Measurements from ENCODE around the gene CPVL.

The CPVL gene

GRCh38 chr7:29005406-29005805 is 140.9 kb downstream of the CPVL start:
- DNase-seq (ENCODE audit: low read depth in 2 of 2): no peak

GRCh38 chr7:29003703-29004102 is 142.6 kb downstream of the CPVL start:
- no peak for DNase-seq (ENCODE audit: low read depth in 2 of 2)

- DNase-seq (ENCODE audit: low read depth in 2 of 2): no peak
Measured at GRCh38 chr7:29000717-29001076, 145.6 kb downstream of the CPVL start.

GRCh38 chr7:28999895-29000716 is 146.2 kb downstream of the CPVL start:
- no peak for DNase-seq (ENCODE audit: low read depth in 2 of 2)

GRCh38 chr7:28999427-28999826 is 146.9 kb downstream of the CPVL start:
- no peak for DNase-seq (ENCODE audit: low read depth in 2 of 2)

- no peak for DNase-seq (ENCODE audit: low read depth in 2 of 2)
Measured at GRCh38 chr7:28998105-28998504, 148.2 kb downstream of the CPVL start.

GRCh38 chr7:28996836-28997235 is 149.5 kb downstream of the CPVL start:
- DNase-seq (ENCODE audit: low read depth in 2 of 2): no peak

- no peak for DNase-seq (ENCODE audit: low read depth in 2 of 2)
Measured at GRCh38 chr7:28993371-28993770, 153.0 kb downstream of the CPVL start.

GRCh38 chr7:28992798-28993197 is 153.5 kb downstream of the CPVL start:
- DNase-seq (ENCODE audit: low read depth in 2 of 2): no peak

- no peak for DNase-seq (ENCODE audit: low read depth in 2 of 2)
Measured at GRCh38 chr7:28990200-28990960, 156.0 kb downstream of the CPVL start.

- DNase-seq (ENCODE audit: low read depth in 2 of 2): no peak
Measured at GRCh38 chr7:28989211-28989980, 156.9 kb downstream of the CPVL start.

- no peak for DNase-seq (ENCODE audit: low read depth in 2 of 2)
Measured at GRCh38 chr7:28988810-28989209, 157.5 kb downstream of the CPVL start.

GRCh38 chr7:28988091-28988490 is 158.2 kb downstream of the CPVL start:
- no peak for DNase-seq (ENCODE audit: low read depth in 2 of 2)

GRCh38 chr7:28986765-28987110 is 159.6 kb downstream of the CPVL start:
- DNase-seq (ENCODE audit: low read depth in 2 of 2): no peak

GRCh38 chr7:28986028-28986764 is 160.1 kb downstream of the CPVL start:
- DNase-seq (ENCODE audit: low read depth in 2 of 2): no peak

- no peak for DNase-seq (ENCODE audit: low read depth in 2 of 2)
Measured at GRCh38 chr7:28984631-28985030, 161.7 kb downstream of the CPVL start.

- no peak for DNase-seq (ENCODE audit: low read depth in 2 of 2)
Measured at GRCh38 chr7:28984217-28984616, 162.1 kb downstream of the CPVL start.

GRCh38 chr7:28983396-28984190 is 162.7 kb downstream of the CPVL start:
- DNase-seq (ENCODE audit: low read depth in 2 of 2): no peak

- no peak for DNase-seq (ENCODE audit: low read depth in 2 of 2)
Measured at GRCh38 chr7:28981161-28981465, 165.2 kb downstream of the CPVL start.

- no peak for DNase-seq (ENCODE audit: low read depth in 2 of 2)
Measured at GRCh38 chr7:28980451-28981160, 165.7 kb downstream of the CPVL start.

GRCh38 chr7:28979776-28980175 is 166.6 kb downstream of the CPVL start:
- DNase-seq (ENCODE audit: low read depth in 2 of 2): no peak

All from stimulated activated CD8-positive, alpha-beta memory T cell treated with anti-CD3 and anti-CD28 coated beads, Interleukin-2, amount 100 ng/mL, for 48 hours (primary cell).